ENCODE measurements around the gene ZIC4.

Gene ZIC4
- 0 reads per million in 3 donors for total RNA-seq

- no peak within 1 kb of the TSS for H3K4me3 ChIP-seq (ENCODE audit: insufficient read depth, low read depth, low read length, poor library complexity, severe bottlenecking)
- H3K4me1 ChIP-seq (ENCODE audit: control insufficient read depth, insufficient read depth, low read length, poor library complexity, severe bottlenecking) = peaks cover 11% of the 10 kb centered on the region
- H3K36me3 ChIP-seq (ENCODE audit: control insufficient read depth, insufficient read depth, low read length) = no peaks in the 10 kb centered on the region
- H3K9me3 ChIP-seq (ENCODE audit: control insufficient read depth, low read length) = no peaks in the 10 kb centered on the region
- peaks cover 44% of the 10 kb centered on the region for H3K27me3 ChIP-seq (replicated peaks; ENCODE audit: control insufficient read depth, insufficient read depth, low read length, poor library complexity, severe bottlenecking)
- DNase-seq = no peak
- no peak within 1 kb of the TSS for H3K27ac ChIP-seq (ENCODE audit: insufficient read depth, low read length, poor library complexity, severe bottlenecking)
Measured at GRCh38 chr3:147406028-147406931, at the start of gene ZIC4. TSS of gene ZIC4 (minus strand) at chr3:147406543. CDS start at chr3:147402797, 3,746 bp downstream.

GRCh38 chr3:147449669-147450068 lies 43.3 kb upstream of the ZIC4 start:
- Histone ChIP-seq H3K27ac (ENCODE audit: insufficient read depth, low read length, poor library complexity, severe bottlenecking) (no peak overlapping the region), H3K27me3 (replicated peaks; ENCODE audit: control insufficient read depth, insufficient read depth, low read length, poor library complexity, severe bottlenecking) (no peaks in the 10 kb centered on the region), H3K4me1 (ENCODE audit: control insufficient read depth, insufficient read depth, low read length, poor library complexity, severe bottlenecking) (no peaks in the 10 kb centered on the region), H3K4me3 (ENCODE audit: insufficient read depth, low read depth, low read length, poor library complexity, severe bottlenecking) (no peak overlapping the region), H3K9me3 (ENCODE audit: control insufficient read depth, low read length) (no peaks in the 10 kb centered on the region), H3K36me3 (ENCODE audit: control insufficient read depth, insufficient read depth, low read length) (no peaks in the 10 kb centered on the region)
- no peak for DNase-seq

GRCh38 chr3:147447224-147447623 lies 40.9 kb upstream of the ZIC4 start:
- no peaks in the 10 kb centered on the region for H3K9me3 ChIP-seq (ENCODE audit: control insufficient read depth, low read length)
- no peaks in the 10 kb centered on the region for H3K4me1 ChIP-seq (ENCODE audit: control insufficient read depth, insufficient read depth, low read length, poor library complexity, severe bottlenecking)
- no peak for DNase-seq
- H3K4me3 ChIP-seq (ENCODE audit: insufficient read depth, low read depth, low read length, poor library complexity, severe bottlenecking) = no peak overlapping the region
- H3K36me3 ChIP-seq (ENCODE audit: control insufficient read depth, insufficient read depth, low read length) = no peaks in the 10 kb centered on the region
- H3K27me3 ChIP-seq (replicated peaks; ENCODE audit: control insufficient read depth, insufficient read depth, low read length, poor library complexity, severe bottlenecking) = no peaks in the 10 kb centered on the region
- H3K27ac ChIP-seq (ENCODE audit: insufficient read depth, low read length, poor library complexity, severe bottlenecking) = no peak overlapping the region

- no peaks in the 10 kb centered on the region for H3K27me3 ChIP-seq (replicated peaks; ENCODE audit: control insufficient read depth, insufficient read depth, low read length, poor library complexity, severe bottlenecking)
- no peak for DNase-seq
- no peaks in the 10 kb centered on the region for H3K4me1 ChIP-seq (ENCODE audit: control insufficient read depth, insufficient read depth, low read length, poor library complexity, severe bottlenecking)
- H3K27ac ChIP-seq (ENCODE audit: insufficient read depth, low read length, poor library complexity, severe bottlenecking) = no peak overlapping the region
- H3K4me3 ChIP-seq (ENCODE audit: insufficient read depth, low read depth, low read length, poor library complexity, severe bottlenecking) = no peak overlapping the region
- H3K36me3 ChIP-seq (ENCODE audit: control insufficient read depth, insufficient read depth, low read length) = no peaks in the 10 kb centered on the region
- H3K9me3 ChIP-seq (ENCODE audit: control insufficient read depth, low read length) = no peaks in the 10 kb centered on the region
Measured at GRCh38 chr3:147431751-147432150, 25.4 kb upstream of the ZIC4 start.

- Histone ChIP-seq H3K27ac (ENCODE audit: insufficient read depth, low read length, poor library complexity, severe bottlenecking) (no peak overlapping the region), H3K9me3 (ENCODE audit: control insufficient read depth, low read length) (no peaks in the 10 kb centered on the region), H3K27me3 (replicated peaks; ENCODE audit: control insufficient read depth, insufficient read depth, low read length, poor library complexity, severe bottlenecking) (no peaks in the 10 kb centered on the region), H3K36me3 (ENCODE audit: control insufficient read depth, insufficient read depth, low read length) (no peaks in the 10 kb centered on the region), H3K4me3 (ENCODE audit: insufficient read depth, low read depth, low read length, poor library complexity, severe bottlenecking) (no peak overlapping the region), H3K4me1 (ENCODE audit: control insufficient read depth, insufficient read depth, low read length, poor library complexity, severe bottlenecking) (no peaks in the 10 kb centered on the region)
- DNase-seq = no peak
Measured at GRCh38 chr3:147428754-147429153, 22.4 kb upstream of the ZIC4 start.

- no peak overlapping the region for H3K27ac ChIP-seq (ENCODE audit: insufficient read depth, low read length, poor library complexity, severe bottlenecking)
- peaks cover 3% of the 10 kb centered on the region for H3K27me3 ChIP-seq (replicated peaks; ENCODE audit: control insufficient read depth, insufficient read depth, low read length, poor library complexity, severe bottlenecking)
- no peaks in the 10 kb centered on the region for H3K4me1 ChIP-seq (ENCODE audit: control insufficient read depth, insufficient read depth, low read length, poor library complexity, severe bottlenecking)
- no peaks in the 10 kb centered on the region for H3K9me3 ChIP-seq (ENCODE audit: control insufficient read depth, low read length)
- DNase-seq = no peak
- H3K36me3 ChIP-seq (ENCODE audit: control insufficient read depth, insufficient read depth, low read length) = no peaks in the 10 kb centered on the region
- no peak overlapping the region for H3K4me3 ChIP-seq (ENCODE audit: insufficient read depth, low read depth, low read length, poor library complexity, severe bottlenecking)
Measured at GRCh38 chr3:147428326-147428725, 22.0 kb upstream of the ZIC4 start.

GRCh38 chr3:147427746-147428145 lies 21.4 kb upstream of the ZIC4 start:
- Histone ChIP-seq H3K4me3 (ENCODE audit: insufficient read depth, low read depth, low read length, poor library complexity, severe bottlenecking) (no peak overlapping the region), H3K27ac (ENCODE audit: insufficient read depth, low read length, poor library complexity, severe bottlenecking) (no peak overlapping the region), H3K36me3 (ENCODE audit: control insufficient read depth, insufficient read depth, low read length) (no peaks in the 10 kb centered on the region), H3K4me1 (ENCODE audit: control insufficient read depth, insufficient read depth, low read length, poor library complexity, severe bottlenecking) (no peaks in the 10 kb centered on the region), H3K9me3 (ENCODE audit: control insufficient read depth, low read length) (no peaks in the 10 kb centered on the region), H3K27me3 (replicated peaks; ENCODE audit: control insufficient read depth, insufficient read depth, low read length, poor library complexity, severe bottlenecking) (peaks cover 9% of the 10 kb centered on the region)
- DNase-seq = no peak

- no peak overlapping the region for H3K4me3 ChIP-seq (ENCODE audit: insufficient read depth, low read depth, low read length, poor library complexity, severe bottlenecking)
- H3K36me3 ChIP-seq (ENCODE audit: control insufficient read depth, insufficient read depth, low read length) = no peaks in the 10 kb centered on the region
- H3K9me3 ChIP-seq (ENCODE audit: control insufficient read depth, low read length) = no peaks in the 10 kb centered on the region
- no peak for DNase-seq
- peaks cover 15% of the 10 kb centered on the region for H3K27me3 ChIP-seq (replicated peaks; ENCODE audit: control insufficient read depth, insufficient read depth, low read length, poor library complexity, severe bottlenecking)
- no peaks in the 10 kb centered on the region for H3K4me1 ChIP-seq (ENCODE audit: control insufficient read depth, insufficient read depth, low read length, poor library complexity, severe bottlenecking)
- H3K27ac ChIP-seq (ENCODE audit: insufficient read depth, low read length, poor library complexity, severe bottlenecking) = no peak overlapping the region
Measured at GRCh38 chr3:147426931-147427330, 20.6 kb upstream of the ZIC4 start.

GRCh38 chr3:147425388-147425850 lies 19.1 kb upstream of the ZIC4 start:
- Histone ChIP-seq H3K27ac (ENCODE audit: insufficient read depth, low read length, poor library complexity, severe bottlenecking) (no peak overlapping the region), H3K4me1 (ENCODE audit: control insufficient read depth, insufficient read depth, low read length, poor library complexity, severe bottlenecking) (no peaks in the 10 kb centered on the region), H3K4me3 (ENCODE audit: insufficient read depth, low read depth, low read length, poor library complexity, severe bottlenecking) (no peak overlapping the region), H3K27me3 (replicated peaks; ENCODE audit: control insufficient read depth, insufficient read depth, low read length, poor library complexity, severe bottlenecking) (peaks cover 26% of the 10 kb centered on the region), H3K9me3 (ENCODE audit: control insufficient read depth, low read length) (no peaks in the 10 kb centered on the region), H3K36me3 (ENCODE audit: control insufficient read depth, insufficient read depth, low read length) (no peaks in the 10 kb centered on the region)
- DNase-seq = no peak

GRCh38 chr3:147424581-147425387 lies 18.4 kb upstream of the ZIC4 start:
- H3K36me3 ChIP-seq (ENCODE audit: control insufficient read depth, insufficient read depth, low read length) = no peaks in the 10 kb centered on the region
- peaks cover 27% of the 10 kb centered on the region for H3K27me3 ChIP-seq (replicated peaks; ENCODE audit: control insufficient read depth, insufficient read depth, low read length, poor library complexity, severe bottlenecking)
- no peak overlapping the region for H3K4me3 ChIP-seq (ENCODE audit: insufficient read depth, low read depth, low read length, poor library complexity, severe bottlenecking)
- no peak for DNase-seq
- no peaks in the 10 kb centered on the region for H3K4me1 ChIP-seq (ENCODE audit: control insufficient read depth, insufficient read depth, low read length, poor library complexity, severe bottlenecking)
- H3K27ac ChIP-seq (ENCODE audit: insufficient read depth, low read length, poor library complexity, severe bottlenecking) = no peak overlapping the region
- no peaks in the 10 kb centered on the region for H3K9me3 ChIP-seq (ENCODE audit: control insufficient read depth, low read length)

Measured in effector memory CD4-positive, alpha-beta T cell (primary cell).